H1 (cell line): ENCODE data around the gene MXD3. TPM values are rescaled to one million over a fixed set of nuclear protein-coding genes. Genes with fewer than 3 reads are reported as not detected.
A peak's percentile ranks its signal among the peaks of the same experiment; 100 is the strongest.

ENCODE experiments used
- CHD1 ChIP-seq: IDR thresholded peaks from 2 replicates; pipeline ENCODE4 v1.6.1; 2012; ENCODE audit warnings: low read depth, low read length, improper control_type of control experiment
- CHD7 ChIP-seq: fragments of 300-600 bp; sonication (generic); IDR thresholded peaks from 2 replicates; pipeline ENCODE4 v1.7.1; 2012; ENCODE audit warnings: low read length, moderate library complexity, mild to moderate bottlenecking, inconsistent platforms; ENCODE audit not compliant: insufficient replicate concordance
- JUND ChIP-seq: IDR thresholded peaks from 2 replicates; pipeline ENCODE4 v1.6.1; 2011; ENCODE audit warnings: mild to moderate bottlenecking, improper control_type of control experiment, low read length
- KDM5A ChIP-seq: fragments of 200-600 bp; IDR thresholded peaks from 2 replicates; pipeline ENCODE4 v1.7.1; 2012; ENCODE audit warnings: mild to moderate bottlenecking, low read length, inconsistent platforms, mixed read lengths
- polyA plus RNA-seq, 7 experiments: library from polyadenylated mRNA; depleted of rRNA in 3 of 7; stranded (reverse) in 5 of 7; unstranded in 2 of 7; fragments of >200 nt in 5 of 7; fragments of 200-250 nt in 2 of 7; gene quantifications; 1 replicate in 5 of 7; 2 replicates in 1 of 7; 4 replicates in 1 of 7; pipeline versions ENCODE4 v1.2.1 to v1.2.3, GENCODE V29; 2011 to 2013; ENCODE audit warnings: missing spikeins in 2 of 7, mixed read lengths in 2 of 7
- total RNA-seq: library from RNA; stranded (reverse); fragmentation: NEBNext Ultra II Directional; extraction: Animal tissue kit (Norgen Biotek cat#: 25700); gene quantifications from 2 replicates; pipeline ENCODE4 v1.2.1, GENCODE V29; 2021

Gene MXD3
- total and polyA plus RNA-seq, 2 of the 8 experiments (the other 6 are each of a cell fraction or from before 2014, with no cell fraction given), result 6.5 to 7.7 TPM

GRCh38 chr5:177325868-177326381 is 14.2 kb upstream of the MXD3 start (continued):
- TF ChIP-seq CHD7 (peak; percentile 64), JUND (0 out of 2 replicates have a peak, but pooled peaks have one; percentile 35), KDM5A (no peak), CHD1 (no peak)
